ENCODE data around the gene SYTL5.

Gene SYTL5

DNA sequence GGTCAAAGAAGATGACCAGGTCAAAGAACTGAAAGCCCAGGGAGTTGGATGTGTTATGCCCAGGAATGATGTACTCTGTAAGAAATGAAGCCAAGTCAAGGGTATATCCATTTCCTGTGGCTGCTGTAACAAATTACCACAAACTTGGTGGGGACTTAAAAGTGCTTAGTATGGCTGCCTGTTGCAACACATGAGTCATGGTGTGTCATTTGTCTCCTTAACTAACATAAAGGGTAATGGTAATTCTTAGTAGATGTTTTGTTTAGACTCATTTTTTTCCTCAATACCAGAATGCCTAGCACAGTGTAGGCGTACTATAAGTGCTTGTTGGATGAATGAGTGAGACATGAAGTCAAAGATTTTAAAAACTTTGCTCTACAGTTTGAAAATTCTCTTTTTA lies 45.7 kb downstream of the SYTL5 start:
- Histone ChIP-seq H3K4me3 (ENCODE audit: insufficient read depth, low read depth, low read length, poor library complexity, severe bottlenecking) (no peak overlapping the region), H3K27me3 (replicated peaks; ENCODE audit: control insufficient read depth, insufficient read depth, low read length, poor library complexity, severe bottlenecking) (no peaks in the 10 kb centered on the region), H3K9me3 (ENCODE audit: control insufficient read depth, low read length) (no peaks in the 10 kb centered on the region), H3K27ac (ENCODE audit: insufficient read depth, low read length, poor library complexity, severe bottlenecking) (no peak overlapping the region), H3K4me1 (ENCODE audit: control insufficient read depth, insufficient read depth, low read length, poor library complexity, severe bottlenecking) (no peaks in the 10 kb centered on the region), H3K36me3 (ENCODE audit: control insufficient read depth, insufficient read depth, low read length) (no peaks in the 10 kb centered on the region)
- DNase-seq, result no peak

DNA sequence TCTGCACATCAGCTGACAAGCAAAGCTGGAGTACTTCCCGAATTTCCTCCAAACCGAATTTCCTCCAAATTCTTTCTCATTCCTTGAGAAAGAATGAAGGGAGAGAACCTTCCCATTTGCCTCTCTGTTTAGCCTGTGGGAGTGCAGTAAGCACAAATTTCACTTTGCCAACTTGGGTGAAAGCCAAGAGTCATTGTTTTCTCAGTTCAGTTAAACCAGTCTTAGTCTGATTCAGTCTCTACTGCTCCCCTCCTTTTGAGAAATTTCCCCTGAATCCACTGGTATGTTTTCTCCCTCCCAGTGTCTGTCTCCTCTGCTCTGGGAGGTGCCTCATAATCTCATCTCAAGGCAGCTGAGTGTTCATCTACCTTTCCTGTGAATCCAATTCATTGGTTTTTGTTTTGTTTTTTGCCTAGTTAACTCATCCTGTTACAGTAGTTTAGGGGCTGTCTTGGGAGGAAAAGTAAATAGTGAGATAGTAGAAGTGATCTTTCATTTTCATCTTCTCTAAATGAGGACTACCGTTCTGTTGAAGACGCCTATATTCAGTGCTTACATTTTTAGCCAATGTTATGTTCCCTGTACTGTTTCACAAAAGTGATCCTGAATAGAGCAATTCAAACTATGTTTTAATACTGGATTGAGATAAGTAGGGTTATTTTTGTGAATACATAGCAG lies 49.0 kb downstream of the SYTL5 start:
- Histone ChIP-seq H3K4me3 (ENCODE audit: insufficient read depth, low read depth, low read length, poor library complexity, severe bottlenecking) (no peak overlapping the region), H3K27me3 (replicated peaks; ENCODE audit: control insufficient read depth, insufficient read depth, low read length, poor library complexity, severe bottlenecking) (no peaks in the 10 kb centered on the region), H3K36me3 (ENCODE audit: control insufficient read depth, insufficient read depth, low read length) (no peaks in the 10 kb centered on the region), H3K4me1 (ENCODE audit: control insufficient read depth, insufficient read depth, low read length, poor library complexity, severe bottlenecking) (no peaks in the 10 kb centered on the region), H3K9me3 (ENCODE audit: control insufficient read depth, low read length) (no peaks in the 10 kb centered on the region), H3K27ac (ENCODE audit: insufficient read depth, low read length, poor library complexity, severe bottlenecking) (no peak overlapping the region)
- DNase-seq, result no peak

DNA sequence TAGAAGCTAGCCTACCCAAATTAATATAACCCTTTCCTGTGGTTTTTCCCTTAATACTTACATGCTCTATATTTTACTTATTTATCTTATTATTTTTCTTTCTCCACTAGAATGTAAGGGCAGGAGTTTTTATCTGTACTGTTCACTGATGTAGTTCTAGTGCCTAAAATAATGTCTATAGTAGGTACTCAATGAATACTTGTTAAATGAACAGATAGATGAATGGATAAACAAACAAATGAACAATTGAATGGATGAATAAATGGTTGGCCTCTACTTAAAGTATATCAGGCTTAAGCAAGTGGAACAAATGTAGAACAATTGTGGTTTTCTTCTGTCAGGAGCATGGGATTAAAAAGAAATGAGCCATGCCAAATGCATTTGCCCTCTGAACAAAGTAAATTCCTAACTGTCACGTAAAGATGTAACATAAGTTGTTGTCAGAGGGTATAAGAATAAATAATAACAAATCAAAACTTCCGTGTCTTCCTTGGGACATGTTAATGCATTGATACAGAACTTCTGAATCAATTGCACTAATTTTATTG lies 54.1 kb downstream of the SYTL5 start:
- DNase-seq, result no peak

DNA sequence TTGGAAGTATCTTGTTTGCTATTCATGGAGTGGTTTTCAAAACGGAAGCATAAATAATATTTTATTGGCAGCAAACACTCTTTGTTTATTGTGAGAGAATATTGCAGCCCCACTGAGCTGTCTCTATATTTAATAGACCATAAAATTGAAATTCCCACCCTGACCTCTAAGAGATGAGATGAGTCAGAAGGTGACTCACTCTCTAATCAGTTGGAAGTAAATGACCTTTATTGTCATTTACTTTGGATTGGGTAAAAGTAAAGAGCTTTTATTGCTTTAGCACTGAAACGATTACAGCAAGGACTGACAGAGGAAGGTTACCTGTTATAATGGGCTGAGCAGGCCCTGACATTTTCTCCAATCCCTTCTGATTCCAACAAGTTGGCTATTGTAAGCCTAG lies 55.0 kb downstream of the SYTL5 start:
- no peaks in the 10 kb centered on the region for H3K9me3 ChIP-seq (ENCODE audit: control insufficient read depth, low read length)
- no peak overlapping the region for H3K4me3 ChIP-seq (ENCODE audit: insufficient read depth, low read depth, low read length, poor library complexity, severe bottlenecking)
- H3K4me1 ChIP-seq (ENCODE audit: control insufficient read depth, insufficient read depth, low read length, poor library complexity, severe bottlenecking), result no peaks in the 10 kb centered on the region
- H3K27me3 ChIP-seq (replicated peaks; ENCODE audit: control insufficient read depth, insufficient read depth, low read length, poor library complexity, severe bottlenecking), result no peaks in the 10 kb centered on the region
- no peaks in the 10 kb centered on the region for H3K36me3 ChIP-seq (ENCODE audit: control insufficient read depth, insufficient read depth, low read length)
- no peak overlapping the region for H3K27ac ChIP-seq (ENCODE audit: insufficient read depth, low read length, poor library complexity, severe bottlenecking)
- DNase-seq, result no peak

More for the DNA sequence above, 54.1 kb downstream of the SYTL5 start:
- Histone ChIP-seq H3K36me3 (ENCODE audit: control insufficient read depth, insufficient read depth, low read length) (no peaks in the 10 kb centered on the region), H3K27me3 (replicated peaks; ENCODE audit: control insufficient read depth, insufficient read depth, low read length, poor library complexity, severe bottlenecking) (no peaks in the 10 kb centered on the region), H3K4me1 (ENCODE audit: control insufficient read depth, insufficient read depth, low read length, poor library complexity, severe bottlenecking) (no peaks in the 10 kb centered on the region), H3K9me3 (ENCODE audit: control insufficient read depth, low read length) (no peaks in the 10 kb centered on the region), H3K4me3 (ENCODE audit: insufficient read depth, low read depth, low read length, poor library complexity, severe bottlenecking) (no peak overlapping the region), H3K27ac (ENCODE audit: insufficient read depth, low read length, poor library complexity, severe bottlenecking) (no peak overlapping the region)

DNA sequence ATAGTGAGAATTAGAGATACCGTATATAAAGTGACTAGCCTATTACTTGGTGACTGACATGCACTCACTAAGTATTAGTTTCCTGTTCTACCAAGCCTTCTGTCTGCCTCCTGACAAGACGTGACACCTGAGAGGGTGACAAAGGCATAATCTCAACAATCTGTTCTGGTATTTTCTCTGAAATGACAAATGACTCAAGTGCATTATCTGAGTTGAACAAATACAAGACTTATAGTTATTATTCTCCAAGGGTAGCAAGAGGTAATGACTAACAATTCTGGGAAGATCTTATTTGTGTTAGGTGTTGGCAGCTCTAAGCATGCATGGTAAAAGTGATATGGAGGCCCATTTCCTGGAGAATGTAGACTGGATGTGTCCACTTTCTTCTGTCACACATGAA lies 60.6 kb downstream of the SYTL5 start:
- DNase-seq, result no peak
- Histone ChIP-seq H3K36me3 (ENCODE audit: control insufficient read depth, insufficient read depth, low read length) (no peaks in the 10 kb centered on the region), H3K4me3 (ENCODE audit: insufficient read depth, low read depth, low read length, poor library complexity, severe bottlenecking) (no peak overlapping the region), H3K27ac (ENCODE audit: insufficient read depth, low read length, poor library complexity, severe bottlenecking) (no peak overlapping the region), H3K27me3 (replicated peaks; ENCODE audit: control insufficient read depth, insufficient read depth, low read length, poor library complexity, severe bottlenecking) (no peaks in the 10 kb centered on the region), H3K9me3 (ENCODE audit: control insufficient read depth, low read length) (no peaks in the 10 kb centered on the region), H3K4me1 (ENCODE audit: control insufficient read depth, insufficient read depth, low read length, poor library complexity, severe bottlenecking) (no peaks in the 10 kb centered on the region)

DNA sequence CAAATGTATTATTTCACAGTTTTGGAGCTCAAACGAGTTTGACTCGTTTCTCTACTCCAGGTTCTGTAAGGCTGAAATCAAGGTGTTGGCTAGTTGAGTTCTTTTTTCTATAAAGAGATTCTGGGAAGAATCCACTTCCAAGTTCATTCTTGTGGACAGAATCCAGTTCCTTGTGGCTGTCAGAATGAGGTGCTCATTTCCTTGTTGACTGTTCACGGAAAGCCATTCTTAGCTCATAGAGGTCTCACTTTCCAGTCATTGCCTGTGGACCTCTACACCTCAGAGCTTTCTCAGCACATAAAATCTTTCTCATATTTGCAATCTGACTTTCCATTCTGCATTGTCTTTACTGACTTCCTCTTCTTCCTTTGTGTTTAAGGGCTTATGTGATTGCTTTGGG lies 62.9 kb downstream of the SYTL5 start:
- H3K36me3 ChIP-seq (ENCODE audit: control insufficient read depth, insufficient read depth, low read length), result no peaks in the 10 kb centered on the region
- no peak for DNase-seq
- H3K4me1 ChIP-seq (ENCODE audit: control insufficient read depth, insufficient read depth, low read length, poor library complexity, severe bottlenecking), result no peaks in the 10 kb centered on the region
- H3K4me3 ChIP-seq (ENCODE audit: insufficient read depth, low read depth, low read length, poor library complexity, severe bottlenecking), result no peak overlapping the region
- no peaks in the 10 kb centered on the region for H3K27me3 ChIP-seq (replicated peaks; ENCODE audit: control insufficient read depth, insufficient read depth, low read length, poor library complexity, severe bottlenecking)
- no peak overlapping the region for H3K27ac ChIP-seq (ENCODE audit: insufficient read depth, low read length, poor library complexity, severe bottlenecking)
- no peaks in the 10 kb centered on the region for H3K9me3 ChIP-seq (ENCODE audit: control insufficient read depth, low read length)

DNA sequence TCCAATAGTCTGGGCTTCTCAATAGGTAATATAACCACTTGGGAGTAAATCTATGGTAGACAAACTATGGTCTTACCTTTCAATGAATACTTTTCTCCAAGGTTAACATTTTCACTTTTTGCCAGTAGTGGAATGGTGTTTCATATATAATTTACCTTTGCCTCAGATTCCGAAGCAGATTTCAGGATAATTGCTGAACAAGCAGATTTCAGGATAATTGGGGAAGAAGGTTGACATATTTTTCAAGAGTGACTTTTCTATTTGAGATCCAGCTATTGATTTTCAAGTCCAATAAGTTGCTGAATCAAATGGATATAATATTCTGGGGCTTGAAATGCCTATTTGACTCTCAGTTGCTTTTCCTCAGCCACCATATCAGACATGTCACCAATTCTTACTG lies 63.6 kb downstream of the SYTL5 start:
- H3K4me3 ChIP-seq (ENCODE audit: insufficient read depth, low read depth, low read length, poor library complexity, severe bottlenecking), result no peak overlapping the region
- no peaks in the 10 kb centered on the region for H3K27me3 ChIP-seq (replicated peaks; ENCODE audit: control insufficient read depth, insufficient read depth, low read length, poor library complexity, severe bottlenecking)
- DNase-seq, result no peak
- no peak overlapping the region for H3K27ac ChIP-seq (ENCODE audit: insufficient read depth, low read length, poor library complexity, severe bottlenecking)
- no peaks in the 10 kb centered on the region for H3K9me3 ChIP-seq (ENCODE audit: control insufficient read depth, low read length)
- no peaks in the 10 kb centered on the region for H3K36me3 ChIP-seq (ENCODE audit: control insufficient read depth, insufficient read depth, low read length)
- H3K4me1 ChIP-seq (ENCODE audit: control insufficient read depth, insufficient read depth, low read length, poor library complexity, severe bottlenecking), result no peaks in the 10 kb centered on the region

DNA sequence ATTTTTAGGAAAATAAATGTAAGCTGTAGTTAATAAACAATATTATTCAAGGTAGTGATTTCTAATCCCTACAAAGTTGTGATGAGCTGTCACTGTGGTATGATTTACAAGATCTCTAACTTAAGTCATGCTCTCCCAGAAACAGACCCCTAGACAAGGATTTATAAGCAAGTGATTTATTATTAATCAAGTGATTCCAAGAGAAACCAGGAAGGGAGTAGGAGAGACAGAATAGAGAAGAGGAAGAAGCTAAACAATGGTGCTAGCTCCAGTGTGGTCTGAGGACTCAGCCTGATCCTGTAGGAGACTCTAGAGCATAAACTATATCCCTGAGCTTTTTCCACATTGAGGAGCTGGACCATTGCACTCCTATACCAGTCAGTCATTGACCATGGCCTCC lies 73.1 kb downstream of the SYTL5 start:
- no peaks in the 10 kb centered on the region for H3K9me3 ChIP-seq (ENCODE audit: control insufficient read depth, low read length)
- H3K27me3 ChIP-seq (replicated peaks; ENCODE audit: control insufficient read depth, insufficient read depth, low read length, poor library complexity, severe bottlenecking), result no peaks in the 10 kb centered on the region
- DNase-seq, result no peak
- H3K27ac ChIP-seq (ENCODE audit: insufficient read depth, low read length, poor library complexity, severe bottlenecking), result no peak overlapping the region
- H3K36me3 ChIP-seq (ENCODE audit: control insufficient read depth, insufficient read depth, low read length), result no peaks in the 10 kb centered on the region
- H3K4me1 ChIP-seq (ENCODE audit: control insufficient read depth, insufficient read depth, low read length, poor library complexity, severe bottlenecking), result no peaks in the 10 kb centered on the region
- no peak overlapping the region for H3K4me3 ChIP-seq (ENCODE audit: insufficient read depth, low read depth, low read length, poor library complexity, severe bottlenecking)

DNA sequence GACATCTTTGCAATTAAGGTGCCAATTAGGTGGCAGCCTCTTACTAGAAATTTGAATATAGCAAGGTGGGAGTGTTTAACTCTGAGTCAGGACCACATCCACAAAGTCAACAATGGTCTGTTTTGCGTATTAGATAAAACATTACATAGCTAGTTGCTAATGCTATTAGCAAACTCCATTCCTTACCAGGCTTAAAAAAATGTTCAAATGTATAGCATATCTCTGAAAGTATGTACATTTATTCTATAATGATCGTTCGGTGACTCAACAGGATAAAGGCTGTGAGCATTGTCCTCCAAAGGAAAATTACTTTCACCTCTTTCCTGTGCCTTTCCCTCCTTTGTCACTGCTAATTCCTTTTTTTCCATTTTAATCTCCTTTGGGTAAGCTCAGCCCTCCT lies 74.5 kb downstream of the SYTL5 start:
- H3K4me3 ChIP-seq (ENCODE audit: insufficient read depth, low read depth, low read length, poor library complexity, severe bottlenecking), result no peak overlapping the region
- H3K27me3 ChIP-seq (replicated peaks; ENCODE audit: control insufficient read depth, insufficient read depth, low read length, poor library complexity, severe bottlenecking), result no peaks in the 10 kb centered on the region
- no peak for DNase-seq
- no peaks in the 10 kb centered on the region for H3K4me1 ChIP-seq (ENCODE audit: control insufficient read depth, insufficient read depth, low read length, poor library complexity, severe bottlenecking)
- H3K36me3 ChIP-seq (ENCODE audit: control insufficient read depth, insufficient read depth, low read length), result no peaks in the 10 kb centered on the region
- H3K27ac ChIP-seq (ENCODE audit: insufficient read depth, low read length, poor library complexity, severe bottlenecking), result no peak overlapping the region
- no peaks in the 10 kb centered on the region for H3K9me3 ChIP-seq (ENCODE audit: control insufficient read depth, low read length)

DNA sequence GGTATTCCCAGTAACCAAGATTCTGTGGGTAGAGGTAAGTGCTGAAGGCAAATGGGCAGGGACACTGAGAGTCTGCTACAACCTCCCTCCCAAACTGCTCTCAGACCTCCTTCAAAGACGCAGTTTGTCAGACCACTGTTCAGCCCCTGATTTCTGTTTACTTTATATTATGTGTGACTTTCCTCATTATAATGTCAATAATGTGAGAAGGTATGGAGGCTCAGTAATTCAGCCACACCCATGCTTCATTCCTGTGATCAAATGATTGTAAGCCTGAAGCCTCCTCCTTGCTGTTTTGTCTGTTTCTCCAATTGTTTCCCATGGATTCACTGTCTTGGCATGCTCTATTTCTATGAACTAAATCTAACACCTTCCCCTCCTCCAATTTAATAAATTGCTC lies 75.6 kb downstream of the SYTL5 start:
- Histone ChIP-seq H3K27me3 (replicated peaks; ENCODE audit: control insufficient read depth, insufficient read depth, low read length, poor library complexity, severe bottlenecking) (no peaks in the 10 kb centered on the region), H3K9me3 (ENCODE audit: control insufficient read depth, low read length) (no peaks in the 10 kb centered on the region), H3K4me1 (ENCODE audit: control insufficient read depth, insufficient read depth, low read length, poor library complexity, severe bottlenecking) (no peaks in the 10 kb centered on the region), H3K4me3 (ENCODE audit: insufficient read depth, low read depth, low read length, poor library complexity, severe bottlenecking) (no peak overlapping the region), H3K36me3 (ENCODE audit: control insufficient read depth, insufficient read depth, low read length) (no peaks in the 10 kb centered on the region), H3K27ac (ENCODE audit: insufficient read depth, low read length, poor library complexity, severe bottlenecking) (no peak overlapping the region)
- no peak for DNase-seq
